Measurements from ENCODE around the gene CABP1.

Gene CABP1

DNA sequence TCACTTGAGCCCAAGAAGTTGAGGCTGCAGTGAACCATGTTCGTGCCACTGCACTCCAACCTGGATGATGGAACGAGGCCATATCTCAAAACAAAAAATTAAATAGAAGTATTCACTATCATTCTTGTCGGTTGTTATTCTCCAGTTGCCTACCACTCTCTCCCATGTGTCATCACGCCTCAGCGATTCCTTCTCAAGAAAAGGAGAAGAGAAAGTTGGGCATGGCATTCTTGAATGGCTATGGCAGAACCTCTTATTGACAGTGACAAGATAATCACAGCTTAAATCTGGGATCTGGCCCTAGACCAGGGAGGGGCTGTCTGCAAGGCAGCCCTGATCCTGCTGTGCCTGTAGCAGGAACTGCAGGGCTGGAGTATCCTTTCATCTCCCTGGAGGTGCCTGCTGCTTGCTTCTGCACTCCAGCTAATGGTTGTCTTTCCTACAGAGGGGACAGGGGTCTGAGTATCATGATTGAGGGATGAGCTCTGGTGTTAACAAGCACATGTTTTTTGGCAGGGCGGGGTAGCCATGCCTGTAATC, 33.7 kb downstream of the CABP1 start:
- no peak for DNase-seq (ENCODE audit: insufficient read length)
- peak; percentile 75 for FAIRE-seq
- TF ChIP-seq TAF1 (IDR thresholded peaks at IDR 0.05; ENCODE audit: borderline replicate concordance, low read depth, low read length) (no peak), POLR2A (IDR thresholded peaks at IDR 0.05; ENCODE audit: low read depth, low read length) (no peak), POLR2AphosphoS5 (IDR thresholded peaks at IDR 0.05; ENCODE audit: low read depth, low read length) (no peak)

GRCh38 chr12:120677765-120678473, 37.5 kb downstream of the CABP1 start:
- peak; percentile 49 for DNase-seq (ENCODE audit: insufficient read length)
- no peak for TF ChIP-seq POLR2A (IDR thresholded peaks at IDR 0.05; ENCODE audit: low read depth, low read length)
- TF ChIP-seq TAF1 (IDR thresholded peaks at IDR 0.05; ENCODE audit: borderline replicate concordance, low read depth, low read length) = no peak
- no peak for TF ChIP-seq POLR2AphosphoS5 (IDR thresholded peaks at IDR 0.05; ENCODE audit: low read depth, low read length)
- no peak for FAIRE-seq

DNA sequence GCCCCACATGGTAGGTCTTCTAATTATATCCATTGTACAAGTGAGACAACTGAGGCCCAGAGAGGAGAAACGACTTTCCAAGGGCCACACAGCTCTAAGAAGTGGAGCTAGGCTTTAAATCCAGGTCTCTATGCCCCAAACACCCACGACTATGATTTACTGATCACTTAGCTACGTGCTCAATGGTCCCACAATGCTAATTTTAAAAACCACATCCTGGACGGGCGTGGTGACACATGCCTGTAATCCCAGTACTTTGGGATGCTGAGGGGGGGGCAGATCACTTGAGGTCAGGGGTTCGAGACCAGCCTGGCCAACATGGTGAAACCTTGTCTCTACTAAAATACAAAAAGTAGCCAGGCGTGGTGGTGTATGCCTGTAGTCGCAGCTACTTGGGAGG, 38.1 kb downstream of the CABP1 start:
- FAIRE-seq = no peak
- no peak for DNase-seq (ENCODE audit: insufficient read length)
- no peak for TF ChIP-seq TAF1 (IDR thresholded peaks at IDR 0.05; ENCODE audit: borderline replicate concordance, low read depth, low read length)

GRCh38 chr12:120680165-120680738, 39.8 kb downstream of the CABP1 start:
- DNase-seq (ENCODE audit: insufficient read length) (no peak), FAIRE-seq (peak; percentile 78)
- TF ChIP-seq POLR2A (IDR thresholded peaks at IDR 0.05; ENCODE audit: low read depth, low read length) (no peak), TAF1 (IDR thresholded peaks at IDR 0.05; ENCODE audit: borderline replicate concordance, low read depth, low read length) (no peak), POLR2AphosphoS5 (IDR thresholded peaks at IDR 0.05; ENCODE audit: low read depth, low read length) (no peak)

GRCh38 chr12:120684523-120684932, 44.1 kb downstream of the CABP1 start:
- FAIRE-seq (peak; percentile 86), DNase-seq (ENCODE audit: insufficient read length) (no peak)
- TF ChIP-seq TAF1 (IDR thresholded peaks at IDR 0.05; ENCODE audit: borderline replicate concordance, low read depth, low read length) (no peak), POLR2A (IDR thresholded peaks at IDR 0.05; ENCODE audit: low read depth, low read length) (no peak), POLR2AphosphoS5 (IDR thresholded peaks at IDR 0.05; ENCODE audit: low read depth, low read length) (no peak)

DNA sequence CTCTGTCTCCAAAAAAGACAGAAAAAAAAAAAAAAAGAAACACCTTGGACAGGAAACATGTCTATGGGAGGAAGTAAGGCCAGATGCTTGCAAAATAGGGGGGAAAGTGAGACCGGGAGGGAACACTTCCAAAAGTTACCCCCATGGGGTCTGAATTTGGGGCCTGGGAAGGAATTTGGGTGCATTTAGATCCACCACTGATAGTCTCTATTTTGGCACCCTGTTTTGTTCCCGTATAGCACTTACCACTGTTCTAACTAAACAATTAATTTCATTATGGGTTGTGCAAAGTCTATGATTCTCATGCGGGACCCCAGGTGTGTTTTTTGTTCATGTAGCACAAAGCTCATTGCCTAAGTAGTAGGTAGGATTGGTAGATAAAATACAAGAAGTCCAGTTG, 45.1 kb downstream of the CABP1 start:
- no peak for FAIRE-seq
- TF ChIP-seq POLR2AphosphoS5 (IDR thresholded peaks at IDR 0.05; ENCODE audit: low read depth, low read length) (no peak), POLR2A (IDR thresholded peaks at IDR 0.05; ENCODE audit: low read depth, low read length) (no peak), TAF1 (IDR thresholded peaks at IDR 0.05; ENCODE audit: borderline replicate concordance, low read depth, low read length) (no peak)
- no peak for DNase-seq (ENCODE audit: insufficient read length)

- peak; percentile 78 for DNase-seq (ENCODE audit: insufficient read length)
- peak; percentile 98 for FAIRE-seq
- no peak for TF ChIP-seq POLR2AphosphoS5 (IDR thresholded peaks at IDR 0.05; ENCODE audit: low read depth, low read length)
- TF ChIP-seq POLR2A (IDR thresholded peaks at IDR 0.05; ENCODE audit: low read depth, low read length) = peak; percentile 52; the same call in 1 of the 2 replicates
- TF ChIP-seq TAF1 (IDR thresholded peaks at IDR 0.05; ENCODE audit: borderline replicate concordance, low read depth, low read length) = no peak
Measured at GRCh38 chr12:120686151-120686689, 45.8 kb downstream of the CABP1 start.

DNA sequence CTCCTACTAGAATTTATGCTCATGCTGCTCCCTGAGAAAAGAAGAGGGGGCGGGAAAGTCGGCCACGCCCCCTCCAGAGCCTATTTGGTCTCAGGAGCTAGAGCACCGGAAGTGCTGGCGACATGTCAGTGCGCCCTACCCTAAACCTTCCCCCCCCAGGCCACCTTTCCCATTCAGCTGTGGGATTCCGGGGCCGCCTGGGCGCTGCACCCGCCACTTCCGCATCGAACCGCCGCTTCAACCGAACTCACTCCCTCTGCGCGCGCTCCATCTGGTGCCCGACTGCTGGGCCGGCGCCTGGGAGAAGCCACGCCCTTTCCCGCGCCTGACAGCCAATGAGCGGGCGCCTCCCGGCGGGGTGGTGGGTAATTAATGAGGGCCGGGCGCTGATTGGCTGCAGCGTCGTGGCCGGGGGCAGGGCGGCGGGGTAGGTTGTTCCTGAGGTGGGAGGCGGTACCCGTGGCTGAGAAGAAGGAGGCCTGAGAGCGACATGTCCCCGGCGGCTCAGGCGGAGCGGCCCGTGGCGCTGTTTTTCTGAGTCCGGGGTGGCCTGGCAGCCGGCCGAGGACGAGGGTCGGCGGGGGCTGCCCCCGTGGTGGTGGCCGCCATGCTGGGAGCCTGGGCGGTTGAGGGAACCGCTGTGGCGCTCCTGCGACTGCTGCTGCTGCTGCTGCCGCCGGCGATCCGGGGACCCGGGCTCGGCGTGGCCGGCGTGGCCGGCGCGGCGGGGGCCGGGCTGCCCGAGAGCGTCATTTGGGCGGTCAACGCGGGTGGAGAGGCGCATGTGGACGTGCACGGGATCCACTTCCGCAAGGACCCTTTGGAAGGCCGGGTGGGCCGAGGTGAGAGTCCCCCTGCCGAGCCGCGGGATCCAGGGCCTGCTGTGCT, 46.5 kb downstream of the CABP1 start, which contains the start of gene MLEC:
TSS of gene MLEC (plus strand) at position 460 of the 888 bp plus-strand sequence. CDS start at position 608, 148 bp downstream.
- FAIRE-seq = no peak
- peak; percentile 95 for DNase-seq (ENCODE audit: insufficient read length)
- TF ChIP-seq POLR2AphosphoS5 (IDR thresholded peaks at IDR 0.05; ENCODE audit: low read depth, low read length) = 0 out of 2 replicates have a peak, but pooled peaks have one; percentile 47
- peak; percentile 83; the same call in 1 of the 2 replicates for TF ChIP-seq POLR2A (IDR thresholded peaks at IDR 0.05; ENCODE audit: low read depth, low read length)
- TF ChIP-seq TAF1 (IDR thresholded peaks at IDR 0.05; ENCODE audit: borderline replicate concordance, low read depth, low read length) = peak; percentile 41; the same call in 1 of the 2 replicates

DNA sequence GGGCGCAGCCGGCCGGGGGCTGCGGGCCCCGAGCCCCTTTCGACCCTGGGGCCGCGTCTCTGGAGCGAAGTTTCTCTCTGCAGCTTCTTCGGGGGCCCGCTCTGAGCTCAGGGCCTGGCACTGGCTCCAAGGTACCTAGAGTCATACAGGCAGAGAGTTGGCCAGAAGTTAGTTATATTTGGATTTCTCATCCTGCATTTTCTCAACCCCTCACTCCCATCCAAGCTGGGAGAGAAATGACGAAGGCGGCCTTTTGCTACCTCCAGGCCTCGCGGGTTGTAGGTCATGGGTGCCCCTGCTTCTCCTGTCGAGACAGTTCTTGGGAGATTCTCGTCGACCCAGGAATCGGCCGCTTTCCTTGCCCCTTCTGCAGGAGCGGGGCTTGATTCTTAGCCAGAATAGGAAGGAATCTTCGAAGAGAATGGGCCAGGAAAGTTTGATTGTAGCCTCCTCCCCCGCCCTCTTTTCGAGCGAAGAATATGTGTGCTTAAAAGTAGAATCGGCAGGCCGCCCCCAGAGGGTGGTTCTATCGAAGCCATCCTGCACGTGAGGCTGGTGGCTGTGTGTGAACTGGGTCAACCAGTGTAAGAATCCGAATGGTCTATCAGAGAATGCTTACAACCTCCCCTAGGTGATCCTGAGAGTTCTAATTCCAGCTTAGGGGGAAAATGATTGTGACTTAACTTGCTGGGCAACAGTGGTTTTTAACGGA, 47.3 kb downstream of the CABP1 start:
- FAIRE-seq (peak; percentile 74), DNase-seq (ENCODE audit: insufficient read length) (no peak)

DNA sequence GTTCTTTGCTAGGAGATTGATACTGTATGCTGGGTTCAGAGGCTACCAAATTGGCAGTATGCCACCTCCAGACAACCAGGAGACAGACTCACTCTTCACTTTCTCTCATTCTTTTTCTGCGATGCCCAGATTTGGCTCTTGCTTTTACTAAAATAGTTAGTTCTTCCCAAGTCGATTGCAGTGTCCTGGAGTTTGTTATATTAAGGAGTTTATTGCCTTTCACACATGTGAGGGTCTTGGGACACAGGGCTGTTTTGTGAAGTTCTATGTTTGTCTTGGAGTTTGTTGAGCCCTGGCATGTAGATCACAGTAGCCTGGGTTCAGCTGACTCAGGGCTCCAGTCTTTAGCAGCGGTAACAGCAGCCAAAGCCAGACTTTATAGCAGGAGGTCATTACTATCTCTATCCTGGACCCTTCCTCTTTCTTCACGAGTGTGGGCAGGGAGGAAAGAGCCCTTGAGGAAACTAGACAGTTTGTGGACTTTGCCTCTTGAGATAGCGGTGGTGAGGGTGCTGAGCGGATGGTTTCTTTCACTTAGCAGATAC, 48.2 kb downstream of the CABP1 start:
- FAIRE-seq = no peak
- no peak for DNase-seq (ENCODE audit: insufficient read length)
- TF ChIP-seq POLR2AphosphoS5 (IDR thresholded peaks at IDR 0.05; ENCODE audit: low read depth, low read length) = no peak
- TF ChIP-seq TAF1 (IDR thresholded peaks at IDR 0.05; ENCODE audit: borderline replicate concordance, low read depth, low read length) = no peak
- no peak for TF ChIP-seq POLR2A (IDR thresholded peaks at IDR 0.05; ENCODE audit: low read depth, low read length)

More for the DNA sequence above, 47.3 kb downstream of the CABP1 start:
- TF ChIP-seq TAF1 (IDR thresholded peaks at IDR 0.05; ENCODE audit: borderline replicate concordance, low read depth, low read length) = no peak
- TF ChIP-seq POLR2AphosphoS5 (IDR thresholded peaks at IDR 0.05; ENCODE audit: low read depth, low read length) = no peak
- no peak for TF ChIP-seq POLR2A (IDR thresholded peaks at IDR 0.05; ENCODE audit: low read depth, low read length)
